Measurements from ENCODE around the gene PEDS1. TPM values are rescaled to one million over a fixed set of nuclear protein-coding genes. Genes with fewer than 3 reads are reported as not detected.

Gene PEDS1
- total and polyA plus RNA-seq, 2 of the 8 experiments (the other 6 are each of a cell fraction or from before 2014, with no cell fraction given): 28.9 to 75.9 TPM

- H3K27ac ChIP-seq (ENCODE audit: low read depth, low read length): no peak overlapping the region
- H3K9ac ChIP-seq (replicated peaks in 1 of 4; ENCODE audit: extremely low read depth in 1 of 4, low read depth in 3 of 4, low read length in 3 of 4): no peak overlapping the region
- H2BK5ac ChIP-seq (ENCODE audit: low read depth, low read length): peak overlapping the region; percentile 56; the same call in 1 of the 2 replicates
- no peak overlapping the region for H3K4me2 ChIP-seq (ENCODE audit: insufficient read depth in 1 of 2, low read depth in 2 of 2, low read length in 2 of 2)
- TF ChIP-seq USF2 (IDR thresholded peaks at IDR 0.05; ENCODE audit: low read length): no peak
- no peak for TF ChIP-seq SUZ12 (IDR thresholded peaks at IDR 0.05; ENCODE audit: low read length)
- TF ChIP-seq SP2 (IDR thresholded peaks at IDR 0.05; ENCODE audit: low read length): no peak
- TF ChIP-seq CHD1 (IDR thresholded peaks at IDR 0.05; ENCODE audit: low read depth, low read length): no peak
- no peak for TF ChIP-seq CTCF (IDR thresholded peaks at IDR 0.05; ENCODE audit: control extremely low read depth in 1 of 3, insufficient read depth in 1 of 3, low read depth in 1 of 3, low read length in 3 of 3)
- TF ChIP-seq JUN (IDR thresholded peaks at IDR 0.05; ENCODE audit: low read depth, low read length): no peak
- no peak for TF ChIP-seq JUND (IDR thresholded peaks at IDR 0.05; ENCODE audit: low read length)
- peaks cover 15 to 29% of the 10 kb centered on the region in 2 experiments for H4K20me1 ChIP-seq (replicated peaks in 1 of 2; ENCODE audit: control insufficient read depth in 1 of 2, insufficient read depth in 2 of 2, low read length in 2 of 2)
- H2BK15ac ChIP-seq (ENCODE audit: low read length): no peak overlapping the region
- peak overlapping the region; percentile 5 for H4K91ac ChIP-seq (replicated peaks; ENCODE audit: insufficient read length, low read length)
- no peak for DNase-seq (ENCODE audit: low read depth in 1 of 2, low spot score in 2 of 2)
- no peaks in the 10 kb centered on the region for H3K9me3 ChIP-seq (ENCODE audit: insufficient read depth in 2 of 2, low read depth in 1 of 2, low read length in 1 of 2)
- peak overlapping the region; percentile 51; the same call in 1 of the 2 replicates for H4K8ac ChIP-seq (ENCODE audit: extremely low read depth, insufficient read depth, low read length)
- H2AK5ac ChIP-seq (ENCODE audit: low read depth, low read length): no peak overlapping the region
- no peak overlapping the region for H2BK120ac ChIP-seq (replicated peaks; ENCODE audit: low read depth, low read length)
- ChIA-PET CTCF (ENCODE audit: partially characterized antibody) (interaction anchor here (1.1 to 6.9 kb wide), 6 partner anchors 9 to 28 kb away, joined by 3 to 61 read pairs (median 4); partner anchors contain the start of gene PEDS1), POLR2A (ENCODE audit: partially characterized antibody) (interaction anchor here (6.9 kb wide), 1 partner anchor 12 kb away, joined by 40 read pairs; the partner anchor contains the start of gene PEDS1)
- H2BK20ac ChIP-seq (ENCODE audit: low read length): no peak overlapping the region
- no peak overlapping the region for H3K23ac ChIP-seq (ENCODE audit: insufficient read length)
- no peak overlapping the region for H2BK12ac ChIP-seq (ENCODE audit: low read depth, low read length)
- no peaks in the 10 kb centered on the region for H3K27me3 ChIP-seq (replicated peaks in 1 of 4; ENCODE audit: control insufficient read depth in 3 of 4, extremely low read depth in 1 of 4, insufficient read depth in 3 of 4, low read length in 3 of 4)
- no peak overlapping the region for H3K56ac ChIP-seq (replicated peaks; ENCODE audit: insufficient read length, low read depth, low read length)
- no peaks in the 10 kb centered on the region for H3K23me2 ChIP-seq (ENCODE audit: low read depth, low read length)
- H3K4ac ChIP-seq (replicated peaks; ENCODE audit: insufficient read length, low read depth, low read length): no peak overlapping the region
- 92% methylated on average over 6 of the region's 6 CpGs; no CpG with 5 or more reads in 1 of the 2 experiments for WGBS, 2 experiments (ENCODE audit: extremely low coverage in 1 of 2, insufficient coverage in 1 of 2, insufficient read length in 1 of 2, insufficient replicate concordance in 2 of 2, low coverage in 1 of 2, low lambda C conversion rate in 2 of 2, missing lambda C conversion rate in 1 of 2)
- no peak for FAIRE-seq
- no peak overlapping the region for H3K14ac ChIP-seq (ENCODE audit: insufficient read length)
- H3K79me2 ChIP-seq (ENCODE audit: control insufficient read depth in 1 of 2, insufficient read depth in 2 of 2, low read length in 2 of 2): peaks cover 0 to 45% of the 10 kb centered on the region in 2 experiments; a peak in 2 of 4 replicates
- peaks cover 4 to 30% (median 11%) of the 10 kb centered on the region in 4 experiments; a peak in 4 of 8 replicates for H3K36me3 ChIP-seq (ENCODE audit: control insufficient read depth in 2 of 4, insufficient read depth in 4 of 4, low read length in 3 of 4)
- H2AFZ ChIP-seq (ENCODE audit: low read length): no peak overlapping the region
- no peak overlapping the region for H3K18ac ChIP-seq (ENCODE audit: extremely low read depth, low read length)
- H3K4me1 ChIP-seq (replicated peaks in 1 of 4; ENCODE audit: control insufficient read depth in 3 of 4, insufficient read depth in 4 of 4, low read length in 3 of 4): peaks cover 5 to 17% (median 8%) of the 10 kb centered on the region in 4 experiments
- no peak overlapping the region for H3K4me3 ChIP-seq (ENCODE audit: extremely low read depth in 1 of 4, insufficient read depth in 2 of 4, low read depth in 3 of 4, low read length in 4 of 4)
- H3K79me1 ChIP-seq (ENCODE audit: low read depth, low read length): peaks cover 20% of the 10 kb centered on the region
- H4K5ac ChIP-seq (ENCODE audit: insufficient read length, low read depth, low read length): no peak overlapping the region
Observed at GRCh38 chr20:50141018-50141675, 12.4 kb downstream of the PEDS1 start.
